Measurements from ENCODE around the gene SH2D4B.
A peak's percentile ranks its signal among the peaks of the same experiment; 100 is the strongest.
"Not testable (repeated sequence)": the region's sequence is repeated elsewhere in the genome, so short reads cannot be mapped to it uniquely, and the experiment has no call there.

SH2D4B gene

DNA sequence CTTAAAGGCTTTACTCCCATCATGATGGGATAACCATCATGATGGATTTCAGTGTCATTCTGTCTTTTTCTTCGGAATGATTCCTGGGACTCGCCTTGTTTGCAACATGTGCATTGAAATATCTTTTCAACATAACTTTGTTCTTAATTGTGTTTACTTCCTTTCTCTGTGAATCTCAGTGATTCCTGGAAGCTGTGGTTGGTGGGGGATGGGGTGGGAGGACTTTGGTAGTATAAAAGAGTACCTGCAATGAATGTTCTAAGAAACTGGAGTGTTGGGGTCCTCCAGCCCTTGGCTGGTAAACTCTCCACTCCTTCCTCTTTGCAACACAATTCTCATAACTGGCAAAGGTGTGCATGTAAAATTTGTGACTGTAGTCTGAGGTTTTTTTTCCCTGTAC, 11.5 kb upstream of the SH2D4B start:
- peak; percentile 80 for DNase-seq

DNA sequence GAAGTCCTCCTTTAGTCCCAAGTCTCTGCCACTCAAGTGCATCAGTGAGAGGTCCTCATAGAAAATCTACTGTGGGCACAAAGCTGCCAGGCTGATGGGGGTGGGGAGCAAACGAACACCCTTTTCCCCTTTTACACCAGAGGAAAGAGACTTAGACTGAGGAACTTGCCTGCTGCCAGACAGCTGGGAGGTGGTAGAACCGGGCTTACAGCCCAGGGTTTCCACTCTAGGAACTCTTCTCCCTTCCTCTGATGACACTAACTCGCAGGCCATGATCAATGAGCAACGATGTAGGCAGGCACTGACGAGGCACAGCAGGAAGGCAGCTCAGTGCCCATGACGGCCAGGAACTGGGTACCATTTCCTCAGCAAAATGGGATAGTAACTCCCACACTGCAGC, 11.0 kb upstream of the SH2D4B start:
- peak; percentile 48 for DNase-seq

GRCh38 chr10:80528185-80528700, 9.5 kb upstream of the SH2D4B start:
- DNase-seq = no peak

DNA sequence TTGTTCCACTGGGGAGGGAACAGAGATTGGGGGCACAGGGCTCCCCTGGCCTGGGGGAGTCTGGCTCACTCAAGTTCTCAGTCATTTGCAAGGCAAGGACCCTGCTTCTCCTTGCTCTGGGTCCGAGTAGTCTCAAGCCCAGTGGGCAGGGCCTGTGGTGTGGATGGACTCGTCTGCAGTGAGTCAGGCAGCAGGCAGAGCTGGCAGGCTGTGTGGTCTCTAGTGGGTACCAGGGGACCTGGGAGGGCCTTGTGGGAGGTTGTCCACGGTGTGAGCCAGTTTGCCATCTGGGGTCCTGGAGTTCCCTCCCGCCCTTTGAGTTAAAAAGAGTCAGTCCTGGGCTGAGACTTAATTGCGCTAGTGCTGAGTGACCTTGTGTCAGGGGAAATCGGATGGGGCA, 8.8 kb upstream of the SH2D4B start:
- no peak for DNase-seq

DNA sequence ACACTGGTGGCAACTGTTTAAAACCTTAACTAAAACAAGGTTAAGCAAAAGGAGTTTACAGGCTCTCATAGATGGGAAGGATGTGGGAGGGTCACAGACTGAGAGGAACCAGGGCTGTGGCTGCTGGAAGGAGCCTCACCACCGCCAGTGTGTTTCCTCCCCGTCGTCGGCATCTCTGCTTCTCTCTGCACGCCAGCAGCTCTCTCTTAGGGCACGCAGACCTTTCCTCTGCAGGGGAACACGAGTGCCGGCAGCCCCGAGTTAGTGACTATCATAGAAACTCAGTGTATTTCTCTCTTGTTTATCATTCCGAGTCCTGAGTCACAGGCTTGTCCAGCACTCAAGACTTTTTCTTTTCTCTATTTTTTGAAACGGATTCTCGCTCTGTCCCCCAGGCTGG, 8.1 kb upstream of the SH2D4B start:
- DNase-seq = peak; percentile 87

- peak; percentile 68 for DNase-seq
Measured at GRCh38 chr10:80530251-80530650, 7.5 kb upstream of the SH2D4B start.

DNA sequence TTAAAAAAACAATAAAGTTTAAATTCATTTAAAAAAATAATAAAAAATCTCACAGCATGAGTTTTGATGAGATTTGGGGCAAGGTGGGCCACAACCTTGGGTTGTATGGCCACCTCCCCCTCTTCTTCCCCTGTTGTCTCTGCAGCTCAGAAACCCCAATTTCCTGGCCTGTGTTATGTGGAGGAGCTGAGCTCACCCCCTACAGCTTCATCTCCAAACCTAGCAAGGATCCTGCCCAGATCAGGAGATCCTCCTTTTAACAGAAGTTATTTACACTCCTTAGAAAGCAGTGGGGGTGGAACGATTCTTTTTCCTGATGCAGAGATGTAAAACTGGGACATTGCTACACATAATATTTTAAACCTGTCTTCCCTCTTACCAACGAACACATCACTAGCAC, 6.9 kb upstream of the SH2D4B start:
- DNase-seq = peak; percentile 56

- DNase-seq = no peak
Measured at GRCh38 chr10:80532571-80532970, 5.1 kb upstream of the SH2D4B start.

GRCh38 chr10:80534059-80534458, 3.6 kb upstream of the SH2D4B start:
- not testable (repeated sequence) for DNase-seq

DNA sequence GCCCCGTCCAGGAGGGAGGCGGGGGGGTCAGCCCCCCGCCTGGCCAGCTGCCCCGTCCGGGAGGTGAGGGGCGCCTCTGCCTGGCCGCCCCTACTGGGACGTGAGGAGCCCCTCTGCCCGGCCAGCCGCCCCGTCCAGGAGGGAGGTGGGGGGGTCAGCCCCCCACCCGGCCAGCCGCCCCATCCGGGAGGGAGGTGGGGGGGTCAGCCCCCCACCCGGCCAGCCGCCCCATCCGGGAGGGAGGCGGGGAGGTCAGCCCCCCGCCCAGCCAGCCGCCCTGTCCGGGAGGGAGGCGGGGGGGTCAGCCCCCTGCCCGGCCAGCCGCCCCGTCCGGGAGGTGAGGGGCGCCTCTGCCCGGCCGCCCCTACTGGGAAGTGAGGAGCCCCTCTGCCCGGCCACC, 3.1 kb upstream of the SH2D4B start:
- not testable (repeated sequence) for DNase-seq

DNA sequence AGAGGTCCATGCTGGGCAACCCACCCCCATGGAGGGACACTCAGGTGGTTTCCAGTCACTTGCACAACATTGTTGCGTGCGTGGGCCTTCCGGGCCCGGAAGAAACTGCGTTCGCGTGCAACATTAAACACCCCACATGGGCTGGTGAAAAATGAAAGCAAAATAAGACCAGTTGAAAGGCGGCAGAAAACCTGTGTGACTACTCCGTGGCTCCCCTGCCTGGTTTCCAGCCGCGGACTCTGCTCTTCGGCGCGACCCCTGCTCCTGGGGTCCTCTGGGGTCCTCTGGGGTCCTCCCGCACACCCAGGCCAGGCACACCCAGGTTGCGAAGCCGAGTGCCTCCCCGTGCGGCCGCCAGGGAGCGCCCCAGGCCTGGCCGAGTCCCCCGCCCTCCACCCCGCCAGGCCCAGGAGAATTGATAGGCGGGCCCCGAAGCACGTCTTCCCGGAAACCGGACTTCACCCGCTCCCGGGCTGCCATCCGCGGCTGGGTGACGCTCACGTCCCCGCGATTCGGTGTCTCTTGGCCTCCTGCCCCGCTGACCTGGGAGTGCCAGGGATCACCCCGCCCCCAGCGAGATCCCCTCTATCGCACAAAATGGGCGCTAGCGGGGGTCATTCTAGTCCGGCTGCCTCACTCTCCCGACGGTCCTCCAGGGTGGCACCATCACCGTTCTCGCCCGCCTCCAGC, 1.9 kb upstream of the SH2D4B start:
- DNase-seq = peak; percentile 81

DNA sequence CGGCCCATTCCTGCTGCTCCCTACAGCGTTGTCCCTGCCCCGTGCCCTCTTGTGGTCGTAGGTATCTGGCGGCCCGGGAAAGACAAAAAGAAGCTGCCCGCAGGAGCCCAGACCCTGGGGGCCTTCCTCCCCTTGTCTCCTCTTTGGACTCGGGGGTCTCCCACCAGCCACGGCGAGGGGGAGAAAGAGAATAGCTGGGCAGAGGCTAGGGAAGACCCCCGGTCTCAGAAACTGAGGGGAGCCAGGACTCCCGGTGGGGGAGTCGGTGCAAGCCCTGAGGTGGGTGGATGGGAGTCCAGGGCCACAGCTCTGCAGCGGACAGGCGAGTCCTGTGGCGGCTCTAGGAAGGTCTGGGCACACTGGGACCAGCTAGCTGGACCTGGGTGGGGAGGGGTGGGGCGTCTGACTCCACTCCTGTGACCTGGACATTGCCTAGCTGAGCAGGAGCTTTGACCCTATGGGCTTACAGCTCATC, 1.3 kb upstream of the SH2D4B start:
- no peak for DNase-seq

DNA sequence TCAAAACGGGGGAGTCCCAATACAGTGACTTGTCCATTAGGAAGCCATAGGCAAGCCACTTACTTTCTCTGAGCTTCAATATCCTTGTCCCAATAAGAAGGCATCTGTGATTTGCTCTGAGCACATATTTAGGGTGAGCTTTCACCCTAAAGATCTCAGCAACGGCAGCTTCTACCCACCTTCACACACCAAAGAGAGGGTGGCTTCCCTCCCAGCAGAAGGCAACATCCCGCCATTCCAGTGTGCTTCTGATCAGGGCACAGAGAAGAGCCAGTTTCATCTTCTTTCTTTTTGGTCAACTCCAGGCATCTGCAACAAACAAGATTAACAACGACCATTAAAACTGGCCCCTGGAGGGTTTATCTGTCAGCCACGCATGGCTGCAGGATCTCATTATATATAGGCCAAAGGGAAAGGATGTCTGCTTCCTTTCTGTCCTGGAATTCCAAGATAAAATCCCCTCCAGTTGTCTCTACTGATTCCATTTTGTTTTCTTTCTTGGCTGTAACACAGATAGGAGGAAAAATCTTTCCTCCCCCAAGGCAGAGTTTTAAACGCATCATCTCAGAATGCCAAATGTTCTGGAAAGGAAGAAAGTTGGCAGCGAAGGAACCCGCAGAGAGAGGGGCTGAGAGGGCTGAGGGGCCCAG, 491 bp upstream of the SH2D4B start:
- DNase-seq = no peak

DNA sequence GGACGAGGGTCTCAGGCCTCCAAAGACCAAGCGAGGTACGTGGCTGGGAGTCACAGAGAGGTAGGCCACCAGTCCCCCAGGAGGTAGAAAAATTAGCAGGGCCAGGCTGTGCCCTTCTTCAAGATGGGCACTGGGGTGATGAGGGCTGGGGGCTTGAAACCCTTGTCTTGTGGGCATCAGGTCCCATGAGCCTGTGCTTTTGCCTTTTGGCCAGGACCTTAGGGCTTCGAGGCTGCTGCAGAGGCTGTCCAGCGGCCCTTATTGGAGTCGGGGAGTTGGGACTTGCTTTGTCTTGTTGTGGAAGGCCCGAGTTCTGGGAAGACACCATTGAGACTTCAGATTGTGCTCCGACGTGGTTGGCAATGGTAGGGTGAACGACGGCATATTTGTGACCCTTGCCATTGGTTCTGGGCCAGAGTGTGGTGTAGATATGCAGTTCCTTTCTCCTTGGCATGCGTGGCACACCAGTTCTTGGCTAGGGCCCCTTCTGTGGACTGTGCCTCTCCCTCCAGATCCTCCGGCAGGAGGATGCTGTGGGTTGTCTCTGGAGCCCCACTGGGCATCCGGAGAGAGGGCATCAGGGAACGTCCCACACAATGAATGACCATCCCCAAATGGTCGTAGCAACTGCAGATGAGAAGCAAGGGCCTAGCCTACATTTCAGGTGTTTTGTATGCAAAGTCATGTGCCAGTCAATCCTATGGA, 931 bp downstream of the SH2D4B start:
- DNase-seq = no peak

GRCh38 chr10:80539421-80540031, 1.8 kb downstream of the SH2D4B start:
- no peak for DNase-seq

DNA sequence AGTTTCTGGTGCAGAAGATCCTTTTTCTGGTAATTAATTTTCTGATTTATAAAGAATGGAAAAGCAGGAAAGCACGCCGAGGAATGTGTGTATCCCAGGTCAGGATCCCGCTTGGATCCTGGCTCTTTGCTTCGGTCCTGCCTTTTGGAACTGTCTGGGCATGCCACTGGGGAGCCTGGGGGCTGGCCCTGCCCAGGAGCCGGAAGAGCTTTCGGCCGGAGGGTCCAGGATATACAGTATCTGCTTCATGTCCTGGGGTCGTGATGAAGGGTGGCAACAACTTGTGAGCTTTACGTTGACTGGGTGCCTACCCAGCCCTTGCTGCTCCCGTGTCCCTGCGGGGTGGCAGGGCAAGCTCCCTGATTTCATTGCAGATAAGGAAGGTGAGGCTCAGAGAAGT, 2.4 kb downstream of the SH2D4B start:
- no peak for DNase-seq

DNA sequence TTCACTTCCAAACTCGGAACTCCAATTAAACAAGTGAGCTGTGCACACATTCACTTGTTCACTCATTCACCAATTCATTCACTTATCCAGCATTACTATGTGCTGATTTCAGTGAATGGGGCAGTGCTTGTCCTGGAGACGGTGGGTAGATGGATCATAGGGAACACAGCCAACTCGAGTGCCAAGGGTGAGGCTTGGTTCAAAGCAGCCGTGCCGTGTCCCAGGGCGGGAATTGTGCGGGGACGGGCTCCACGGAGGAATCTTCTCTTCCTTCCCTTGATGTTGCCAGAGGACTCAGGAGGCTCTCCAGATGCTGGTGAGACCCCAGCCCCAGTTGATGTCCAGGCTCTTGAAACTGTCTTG, 2.9 kb downstream of the SH2D4B start:
- no peak for DNase-seq

GRCh38 chr10:80540981-80541750, 3.5 kb downstream of the SH2D4B start:
- no peak for DNase-seq

DNA sequence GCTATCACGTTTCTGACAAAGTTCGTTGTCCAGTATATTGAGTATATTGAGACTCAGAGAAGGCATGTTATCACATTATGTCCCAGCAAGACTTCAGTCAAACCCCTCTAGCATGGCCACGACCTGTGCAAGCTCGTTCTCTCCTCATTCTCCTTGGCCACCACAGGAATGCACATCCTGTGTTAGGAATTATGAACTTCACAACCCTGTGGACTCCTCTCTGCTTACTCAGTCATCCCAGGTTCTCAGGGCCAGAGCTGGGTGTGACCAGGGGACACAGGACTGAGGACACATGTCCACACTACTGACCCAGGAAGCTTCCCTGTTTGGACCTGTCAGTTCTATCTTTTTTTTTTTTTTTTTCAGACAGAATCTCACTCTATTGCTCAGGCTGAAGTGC, 4.4 kb downstream of the SH2D4B start:
- DNase-seq = no peak

DNA sequence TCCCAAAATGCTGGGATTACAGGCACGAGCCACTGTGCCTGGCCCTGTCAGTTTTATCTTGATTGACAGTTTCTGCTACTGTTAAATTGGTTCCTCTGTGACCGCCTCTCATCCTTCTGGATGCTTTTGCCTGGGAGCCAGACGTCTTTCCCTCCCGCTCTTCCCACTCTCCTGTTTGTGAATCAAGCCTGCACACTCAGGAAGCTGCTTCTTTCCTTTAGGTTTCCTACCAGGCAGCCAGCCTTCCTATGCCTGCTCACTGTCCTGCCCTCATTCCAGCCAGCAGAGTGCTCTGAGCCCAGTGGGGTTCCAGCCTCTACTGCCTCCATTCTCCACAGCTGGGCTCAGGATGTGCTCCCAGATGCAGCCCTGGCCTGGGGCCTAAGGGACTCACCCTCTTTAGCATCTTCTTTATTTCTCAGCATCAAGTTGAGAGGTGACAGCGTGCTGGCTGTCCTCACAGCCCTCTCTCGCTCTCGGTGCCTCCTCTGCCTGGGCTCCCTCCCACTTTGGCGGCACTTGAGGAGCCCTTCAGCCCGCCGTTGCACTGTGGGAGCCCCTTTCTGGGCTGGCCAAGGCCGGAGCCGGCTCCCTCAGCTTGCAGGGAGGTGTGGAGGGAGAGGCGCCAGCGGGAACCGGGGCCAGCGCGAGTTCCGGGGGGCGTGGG, 5.1 kb downstream of the SH2D4B start:
- DNase-seq = no peak

GRCh38 chr10:80543319-80543672, 5.6 kb downstream of the SH2D4B start:
- not testable (repeated sequence) for DNase-seq

DNA sequence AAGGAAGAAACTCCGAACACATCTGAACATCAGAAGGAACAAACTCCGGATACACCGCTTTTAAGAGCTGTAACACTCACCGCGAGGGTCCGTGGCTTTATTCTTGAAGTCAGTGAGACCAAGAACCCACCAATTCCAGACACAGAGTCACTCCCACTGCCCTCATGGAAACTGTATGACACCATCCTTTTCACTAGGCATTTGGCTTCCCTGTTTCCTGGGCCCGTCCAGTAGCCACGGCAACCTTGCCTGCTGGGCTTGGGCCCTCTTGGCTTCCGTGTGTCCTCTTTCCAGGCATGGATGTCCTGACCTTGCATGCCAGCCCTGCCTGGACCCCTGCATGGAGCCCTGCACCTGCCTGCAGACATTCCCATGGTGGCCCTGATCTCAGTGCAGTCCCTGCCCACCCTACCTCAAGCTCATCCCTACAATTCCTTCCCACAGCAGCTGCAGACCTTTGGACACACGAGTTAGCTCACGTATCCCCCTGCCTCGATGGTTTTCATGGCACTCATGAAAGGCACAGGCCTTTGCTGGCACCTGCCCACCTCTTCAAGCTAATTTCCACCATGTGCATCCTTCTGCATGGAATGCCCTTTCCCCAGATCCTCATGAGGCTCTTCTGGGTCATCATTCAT, 6.7 kb downstream of the SH2D4B start:
- no peak for DNase-seq

Data from CD4-positive, alpha-beta T cell treated with Interleukin-6 for 4 hours (primary cell).